A549 (cell line): ENCODE measurements around the gene IRX5.

Experiments
- TF ChIP-seq, protein P1 (sequence below): fragments of >200 bp; sonication (Bioruptor Twin); formaldehyde crosslinking; IDR thresholded peaks from 3 replicates; pipeline ENCODE4 v1.6.1; 2016
- TF ChIP-seq, protein P2 (sequence below): fragments of 200-600 bp; sonication (generic); IDR thresholded peaks from 2 replicates; pipeline ENCODE4 v1.6.1; 2016; ENCODE audit warnings: antibody characterized with exemption, mild to moderate bottlenecking, moderate library complexity
- TF ChIP-seq, protein P3 (sequence below): fragments of >200 bp; sonication (Bioruptor Twin); formaldehyde crosslinking; IDR thresholded peaks from 3 replicates; pipeline ENCODE4 v1.5.1; 2016

DNA sequence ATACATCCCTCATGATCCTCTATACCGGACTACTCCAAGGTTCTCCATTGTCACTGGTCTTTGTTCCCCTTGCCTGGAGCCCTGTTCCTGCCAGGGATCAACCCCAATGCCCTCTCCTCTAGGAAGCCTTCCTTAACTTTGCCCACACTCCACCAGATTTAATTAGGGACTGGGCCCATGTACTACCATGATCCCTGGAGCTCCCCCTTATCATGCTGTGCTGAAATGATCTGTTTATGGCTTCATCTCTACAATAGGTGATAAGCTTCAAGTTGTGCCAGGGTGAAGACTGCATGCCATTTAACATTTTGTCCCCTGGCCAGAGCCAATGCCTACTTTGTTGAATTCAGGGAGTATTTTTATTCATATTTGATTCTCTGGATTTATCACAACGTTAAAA is 17.9 kb upstream of the IRX5 start:
- TF ChIP-seq, protein P1, sequence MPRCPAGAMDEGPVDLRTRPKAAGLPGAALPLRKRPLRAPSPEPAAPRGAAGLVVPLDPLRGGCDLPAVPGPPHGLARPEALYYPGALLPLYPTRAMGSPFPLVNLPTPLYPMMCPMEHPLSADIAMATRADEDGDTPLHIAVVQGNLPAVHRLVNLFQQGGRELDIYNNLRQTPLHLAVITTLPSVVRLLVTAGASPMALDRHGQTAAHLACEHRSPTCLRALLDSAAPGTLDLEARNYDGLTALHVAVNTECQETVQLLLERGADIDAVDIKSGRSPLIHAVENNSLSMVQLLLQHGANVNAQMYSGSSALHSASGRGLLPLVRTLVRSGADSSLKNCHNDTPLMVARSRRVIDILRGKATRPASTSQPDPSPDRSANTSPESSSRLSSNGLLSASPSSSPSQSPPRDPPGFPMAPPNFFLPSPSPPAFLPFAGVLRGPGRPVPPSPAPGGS, result no peak
- TF ChIP-seq, protein P2, sequence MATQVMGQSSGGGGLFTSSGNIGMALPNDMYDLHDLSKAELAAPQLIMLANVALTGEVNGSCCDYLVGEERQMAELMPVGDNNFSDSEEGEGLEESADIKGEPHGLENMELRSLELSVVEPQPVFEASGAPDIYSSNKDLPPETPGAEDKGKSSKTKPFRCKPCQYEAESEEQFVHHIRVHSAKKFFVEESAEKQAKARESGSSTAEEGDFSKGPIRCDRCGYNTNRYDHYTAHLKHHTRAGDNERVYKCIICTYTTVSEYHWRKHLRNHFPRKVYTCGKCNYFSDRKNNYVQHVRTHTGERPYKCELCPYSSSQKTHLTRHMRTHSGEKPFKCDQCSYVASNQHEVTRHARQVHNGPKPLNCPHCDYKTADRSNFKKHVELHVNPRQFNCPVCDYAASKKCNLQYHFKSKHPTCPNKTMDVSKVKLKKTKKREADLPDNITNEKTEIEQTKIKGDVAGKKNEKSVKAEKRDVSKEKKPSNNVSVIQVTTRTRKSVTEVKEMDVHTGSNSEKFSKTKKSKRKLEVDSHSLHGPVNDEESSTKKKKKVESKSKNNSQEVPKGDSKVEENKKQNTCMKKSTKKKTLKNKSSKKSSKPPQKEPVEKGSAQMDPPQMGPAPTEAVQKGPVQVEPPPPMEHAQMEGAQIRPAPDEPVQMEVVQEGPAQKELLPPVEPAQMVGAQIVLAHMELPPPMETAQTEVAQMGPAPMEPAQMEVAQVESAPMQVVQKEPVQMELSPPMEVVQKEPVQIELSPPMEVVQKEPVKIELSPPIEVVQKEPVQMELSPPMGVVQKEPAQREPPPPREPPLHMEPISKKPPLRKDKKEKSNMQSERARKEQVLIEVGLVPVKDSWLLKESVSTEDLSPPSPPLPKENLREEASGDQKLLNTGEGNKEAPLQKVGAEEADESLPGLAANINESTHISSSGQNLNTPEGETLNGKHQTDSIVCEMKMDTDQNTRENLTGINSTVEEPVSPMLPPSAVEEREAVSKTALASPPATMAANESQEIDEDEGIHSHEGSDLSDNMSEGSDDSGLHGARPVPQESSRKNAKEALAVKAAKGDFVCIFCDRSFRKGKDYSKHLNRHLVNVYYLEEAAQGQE, result no peak
- TF ChIP-seq, protein P3, sequence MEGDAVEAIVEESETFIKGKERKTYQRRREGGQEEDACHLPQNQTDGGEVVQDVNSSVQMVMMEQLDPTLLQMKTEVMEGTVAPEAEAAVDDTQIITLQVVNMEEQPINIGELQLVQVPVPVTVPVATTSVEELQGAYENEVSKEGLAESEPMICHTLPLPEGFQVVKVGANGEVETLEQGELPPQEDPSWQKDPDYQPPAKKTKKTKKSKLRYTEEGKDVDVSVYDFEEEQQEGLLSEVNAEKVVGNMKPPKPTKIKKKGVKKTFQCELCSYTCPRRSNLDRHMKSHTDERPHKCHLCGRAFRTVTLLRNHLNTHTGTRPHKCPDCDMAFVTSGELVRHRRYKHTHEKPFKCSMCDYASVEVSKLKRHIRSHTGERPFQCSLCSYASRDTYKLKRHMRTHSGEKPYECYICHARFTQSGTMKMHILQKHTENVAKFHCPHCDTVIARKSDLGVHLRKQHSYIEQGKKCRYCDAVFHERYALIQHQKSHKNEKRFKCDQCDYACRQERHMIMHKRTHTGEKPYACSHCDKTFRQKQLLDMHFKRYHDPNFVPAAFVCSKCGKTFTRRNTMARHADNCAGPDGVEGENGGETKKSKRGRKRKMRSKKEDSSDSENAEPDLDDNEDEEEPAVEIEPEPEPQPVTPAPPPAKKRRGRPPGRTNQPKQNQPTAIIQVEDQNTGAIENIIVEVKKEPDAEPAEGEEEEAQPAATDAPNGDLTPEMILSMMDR, result no peak
